CD4-positive, CD25-positive, alpha-beta regulatory T cell (primary cell): Measurements from ENCODE around the gene F8. TPM values are rescaled to one million over a fixed set of nuclear protein-coding genes. Genes with fewer than 3 reads are reported as not detected.

ENCODE experiments used
- ATAC-seq, 2 donors: fragments of 150-1000 bp; cut with Tn5 transposase; one replicate each; pipeline ENCODE4 v1.10.0; 2021; ENCODE audit warnings: low read depth in 2 of 2, moderate number of reproducible peaks in 2 of 2, moderate library complexity in 1 of 2
- DNase-seq, 3 donors: peaks; one replicate each; pipeline versions ENCODE4 v3.0.0 to v3.0.0-alpha.2; 2012 to 2022; ENCODE audit warnings: mixed read lengths in 1 of 3
- H3K27ac ChIP-seq: one replicate; pipeline ENCODE4 v1.7.0; 2013; ENCODE audit warnings: mild to moderate bottlenecking, low read length; ENCODE audit not compliant: insufficient read depth, poor library complexity, severe bottlenecking
- H3K27me3 ChIP-seq: one replicate; pipeline ENCODE4 v1.7.0; 2013; ENCODE audit warnings: low read length; ENCODE audit not compliant: control insufficient read depth, insufficient read depth
- H3K36me3 ChIP-seq: one replicate; pipeline ENCODE4 v1.7.0; 2013; ENCODE audit warnings: mild to moderate bottlenecking, low read length, moderate library complexity; ENCODE audit not compliant: control insufficient read depth, insufficient read depth
- H3K4me1 ChIP-seq: 2 replicates; pipeline ENCODE4 v1.7.0; 2013; ENCODE audit warnings: mild to moderate bottlenecking, low read length; ENCODE audit not compliant: insufficient read depth, control insufficient read depth, poor library complexity, severe bottlenecking
- H3K4me3 ChIP-seq: one replicate; pipeline ENCODE4 v1.7.0; 2013; ENCODE audit warnings: low read depth, mild to moderate bottlenecking, low read length, moderate library complexity
- H3K9me3 ChIP-seq, 2 experiments: 1 replicate in 1 of 2; 2 replicates in 1 of 2; pipeline ENCODE4 v1.7.0; 2013; ENCODE audit warnings: low read length in 2 of 2, mild to moderate bottlenecking in 1 of 2, moderate library complexity in 1 of 2; ENCODE audit not compliant: control insufficient read depth in 2 of 2
- H3K27ac Mint-ChIP-seq, 3 donors: one replicate each; pipeline ENCODE4 v1.8.0; 2020 to 2022; ENCODE audit warnings: mild to moderate bottlenecking in 3 of 3, mixed read lengths in 3 of 3, moderate library complexity in 2 of 3
- H3K27me3 Mint-ChIP-seq: one replicate; pipeline ENCODE4 v1.8.0; 2022; ENCODE audit warnings: mild to moderate bottlenecking, mixed read lengths
- H3K36me3 Mint-ChIP-seq: one replicate; pipeline ENCODE4 v1.8.0; 2020; ENCODE audit warnings: mixed read lengths
- H3K4me1 Mint-ChIP-seq, 4 donors: one replicate each; pipeline ENCODE4 v1.8.0; 2020 to 2022; ENCODE audit warnings: mixed read lengths in 4 of 4, mild to moderate bottlenecking in 1 of 4
- H3K4me3 Mint-ChIP-seq, 4 donors: one replicate each; pipeline ENCODE4 v1.8.0; 2020 to 2022; ENCODE audit warnings: mild to moderate bottlenecking in 4 of 4, mixed read lengths in 4 of 4, moderate library complexity in 3 of 4
- H3K9me3 Mint-ChIP-seq, 7 donors: one replicate each; pipeline ENCODE4 v1.8.0; 2020 to 2022; ENCODE audit warnings: mixed read lengths in 7 of 7, mild to moderate bottlenecking in 3 of 7, moderate library complexity in 2 of 7
- polyA plus RNA-seq, 4 donors: library from polyadenylated mRNA; unstranded; fragments of 300-500 nt; fragmentation: Illumina TruSeq; gene quantifications; one replicate each; pipeline ENCODE4 v1.2.3, GENCODE V29; 2021
- total RNA-seq: library from RNA; stranded (reverse); gene quantifications from one replicate; pipeline ENCODE4 v1.2.3, GENCODE V29; 2022

The F8 gene
- total RNA-seq (0.89 TPM), polyA plus RNA-seq (1 to 10 TPM; 4.1 to 7.3 (median 4.5) TPM)

DNA sequence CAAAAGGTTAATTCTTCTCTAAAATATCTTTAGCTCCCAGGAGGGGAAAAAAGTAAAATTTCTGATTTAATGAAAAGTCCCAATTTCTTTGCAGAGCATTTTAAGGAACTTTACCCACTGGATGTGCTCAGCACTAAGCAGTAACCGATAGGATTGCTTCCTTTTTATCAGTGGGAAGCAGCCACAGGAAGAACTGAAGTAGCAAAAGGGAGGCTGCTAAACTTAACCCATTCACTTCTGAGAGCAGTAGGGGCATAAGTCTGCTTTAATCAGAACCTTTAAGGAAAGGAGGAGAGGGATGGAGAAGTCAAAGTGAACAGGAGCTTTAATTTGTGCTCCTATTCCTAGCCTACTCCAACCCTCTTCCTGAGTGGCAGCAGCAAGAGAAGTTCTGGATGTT, at the start of gene F8:
TSS of gene F8 (minus strand) at position 139 of the 400 bp plus-strand sequence. CDS start 171 bp downstream, outside the sequence.
- no peak within 1 kb of the TSS for H3K27ac Mint-ChIP-seq
- H3K36me3 Mint-ChIP-seq: no peaks in the 10 kb centered on the region
- H3K36me3 ChIP-seq: no peaks in the 10 kb centered on the region
- H3K4me1 Mint-ChIP-seq: peaks cover 0 to 5% (median 4%) of the 10 kb centered on the region in 4 donors
- H3K4me3 Mint-ChIP-seq: no peak within 1 kb of the TSS
- no peak within 1 kb of the TSS for H3K27ac ChIP-seq
- H3K9me3 ChIP-seq: no peaks in the 10 kb centered on the region
- no peak within 1 kb of the TSS for H3K4me3 ChIP-seq
- DNase-seq (no peak), ATAC-seq (no peak)
- H3K9me3 Mint-ChIP-seq: no peaks in the 10 kb centered on the region
- H3K27me3 Mint-ChIP-seq: peaks cover 22% of the 10 kb centered on the region
- H3K4me1 ChIP-seq: peaks cover 3% of the 10 kb centered on the region
- H3K27me3 ChIP-seq: peaks cover 6% of the 10 kb centered on the region

DNA sequence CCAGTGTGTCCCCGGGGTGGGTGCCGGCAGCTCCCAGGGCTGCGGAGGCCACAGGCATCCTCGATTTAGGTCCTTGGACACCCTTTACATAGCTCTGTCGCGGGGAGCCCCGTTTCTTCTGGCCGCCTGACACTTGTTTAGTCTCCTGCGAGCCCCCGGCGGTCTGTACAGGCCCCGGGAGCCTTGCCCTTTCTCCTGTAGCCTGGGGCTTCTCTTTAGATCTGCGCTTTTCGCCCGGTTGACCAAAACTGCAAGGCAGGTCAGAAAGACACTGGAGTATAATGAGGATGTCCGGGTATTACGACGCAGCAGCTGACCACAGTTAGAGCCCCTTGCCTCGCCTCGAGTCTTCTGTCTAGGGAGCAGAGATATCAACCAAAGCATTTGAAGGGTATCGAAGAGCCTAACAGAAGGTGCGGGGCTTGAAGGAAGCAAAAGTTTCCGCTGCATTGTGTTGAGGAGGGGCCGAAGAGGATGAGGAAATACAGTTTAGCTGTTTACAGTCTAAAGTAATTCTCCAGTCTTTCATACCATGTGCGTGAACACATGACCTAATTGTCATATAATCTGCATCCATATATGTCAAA, 49.3 kb upstream of the F8 start:
- Histone ChIP-seq H3K27ac (peak overlapping the region; percentile 82), H3K4me1 (peaks cover 31% of the 10 kb centered on the region), H3K9me3 (no peaks in the 10 kb centered on the region), H3K27me3 (no peaks in the 10 kb centered on the region), H3K4me3 (peak overlapping the region; percentile 81), H3K36me3 (peaks cover 11% of the 10 kb centered on the region)
- Mint-ChIP-seq H3K27me3 (no peaks in the 10 kb centered on the region), H3K9me3 (peaks cover 0 to 2% (median 0%) of the 10 kb centered on the region in 7 donors), H3K4me1 (peaks cover 9 to 60% (median 43%) of the 10 kb centered on the region in 4 donors), H3K36me3 (peaks cover 12% of the 10 kb centered on the region), H3K4me3 (peak overlapping the region; percentile 89 to 97 (median 94)), H3K27ac (peak overlapping the region; percentile 54 to 94 (median 93))
- DNase-seq (peak in 1 of 3 donors; percentile 48), ATAC-seq (no peak)

DNA sequence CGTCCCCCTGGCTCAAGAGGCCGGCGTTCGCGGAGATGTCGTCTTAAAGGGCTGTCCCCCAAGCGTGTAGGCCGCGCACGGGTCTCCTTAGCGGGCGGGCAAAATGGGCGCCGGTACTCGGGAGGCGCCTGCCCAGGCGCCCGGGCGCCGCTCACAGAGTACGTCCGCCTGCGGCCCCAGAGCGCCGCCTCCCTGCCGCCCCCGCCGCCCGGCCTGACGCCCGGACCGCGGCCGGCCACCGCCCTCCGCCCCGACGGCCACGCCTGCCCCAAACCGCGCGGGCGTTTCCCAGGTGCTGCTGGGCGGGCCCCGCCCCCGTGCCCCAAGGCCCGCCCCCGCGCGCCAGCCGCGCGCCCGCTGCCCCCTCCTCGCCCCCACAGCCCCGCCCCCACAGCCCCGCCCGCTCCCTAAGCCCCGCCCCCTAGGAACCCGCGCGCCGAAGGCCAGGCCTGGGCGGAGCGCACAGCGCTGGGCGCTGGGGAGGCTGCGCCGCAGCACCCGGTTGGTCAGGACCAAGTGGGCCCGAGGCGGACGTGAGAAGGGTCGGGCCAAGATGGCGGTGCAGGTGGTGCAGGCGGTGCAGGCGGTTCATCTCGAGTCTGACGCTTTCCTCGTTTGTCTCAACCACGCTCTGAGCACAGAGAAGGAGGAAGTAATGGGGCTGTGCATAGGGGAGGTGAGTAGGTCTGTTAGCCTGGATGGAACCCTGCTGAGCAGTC, 48.6 kb upstream of the F8 start, which contains the start of the genes BRCC3, CMC4 and MTCP1:
TSS of gene BRCC3 (plus strand) at position 534 of the 719 bp plus-strand sequence. CDS start at position 554, 20 bp downstream.
TSS of gene CMC4 (minus strand) at position 162 of the 719 bp plus-strand sequence. CDS start 7,113 bp downstream, outside the sequence.
TSS of gene MTCP1 (minus strand) at position 162 of the 719 bp plus-strand sequence. CDS start 5,126 bp downstream, outside the sequence.
- H3K36me3 Mint-ChIP-seq: peaks cover 12% of the 10 kb centered on the region
- H3K9me3 ChIP-seq: no peaks in the 10 kb centered on the region
- DNase-seq (peak; percentile 73 to 84 (median 76)), ATAC-seq (peak; percentile 81 to 82)
- peak within 1 kb of the TSS; percentile 92 for H3K4me3 ChIP-seq
- H3K36me3 ChIP-seq: peaks cover 7% of the 10 kb centered on the region
- H3K27me3 ChIP-seq: no peaks in the 10 kb centered on the region
- H3K4me1 ChIP-seq: peaks cover 31% of the 10 kb centered on the region
- peak within 1 kb of the TSS; percentile 82 for H3K27ac ChIP-seq
- peak within 1 kb of the TSS; percentile 89 to 97 (median 94) for H3K4me3 Mint-ChIP-seq
- H3K27ac Mint-ChIP-seq: peak within 1 kb of the TSS; percentile 89 to 94 (median 93)
- peaks cover 0 to 2% (median 0%) of the 10 kb centered on the region in 7 donors for H3K9me3 Mint-ChIP-seq
- peaks cover 9 to 60% (median 43%) of the 10 kb centered on the region in 4 donors for H3K4me1 Mint-ChIP-seq
- no peaks in the 10 kb centered on the region for H3K27me3 Mint-ChIP-seq

DNA sequence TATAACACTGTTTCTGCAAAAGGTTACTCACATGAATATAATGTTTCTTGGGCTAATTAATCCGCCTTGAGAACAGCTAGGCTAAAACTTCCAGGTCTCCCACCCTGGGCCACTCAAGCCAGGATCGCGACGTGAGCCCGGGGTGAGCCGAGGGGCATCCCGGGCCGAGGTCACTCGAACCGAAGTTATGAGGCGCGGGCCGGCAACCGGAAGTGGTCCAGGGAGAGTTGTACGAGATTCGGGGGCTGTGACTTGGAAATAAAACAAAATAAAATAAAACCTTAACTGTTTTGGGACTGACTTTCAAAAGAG, 48.1 kb upstream of the F8 start:
- Mint-ChIP-seq H3K4me1 (peaks cover 9 to 58% (median 43%) of the 10 kb centered on the region in 4 donors), H3K27me3 (no peaks in the 10 kb centered on the region), H3K36me3 (peaks cover 9% of the 10 kb centered on the region), H3K27ac (peak overlapping the region; percentile 61 to 89 (median 83)), H3K9me3 (peaks cover 0 to 2% (median 0%) of the 10 kb centered on the region in 7 donors), H3K4me3 (peak overlapping the region; percentile 70 to 95 (median 82))
- no peaks in the 10 kb centered on the region for H3K9me3 ChIP-seq
- H3K27ac ChIP-seq: peak overlapping the region; percentile 82
- H3K4me1 ChIP-seq: peaks cover 31% of the 10 kb centered on the region
- H3K4me3 ChIP-seq: peak overlapping the region; percentile 92
- ATAC-seq (no peak), DNase-seq (no peak)
- H3K27me3 ChIP-seq: no peaks in the 10 kb centered on the region
- peaks cover 7% of the 10 kb centered on the region for H3K36me3 ChIP-seq

GRCh38 chrX:155070038-155070437, 47.5 kb upstream of the F8 start:
- no peak for ATAC-seq
- H3K36me3 ChIP-seq: peaks cover 7% of the 10 kb centered on the region
- Mint-ChIP-seq H3K4me1 (peaks cover 9 to 52% (median 40%) of the 10 kb centered on the region in 4 donors), H3K9me3 (peaks cover 0 to 2% (median 0%) of the 10 kb centered on the region in 7 donors), H3K4me3 (peak overlapping the region; percentile 70 to 95 (median 82)), H3K27me3 (no peaks in the 10 kb centered on the region), H3K36me3 (peaks cover 4% of the 10 kb centered on the region), H3K27ac (peak overlapping the region; percentile 4 to 89 (median 61))
- H3K27ac ChIP-seq: peak overlapping the region; percentile 82
- H3K9me3 ChIP-seq: no peaks in the 10 kb centered on the region
- peaks cover 31% of the 10 kb centered on the region for H3K4me1 ChIP-seq
- no peak for DNase-seq
- H3K27me3 ChIP-seq: no peaks in the 10 kb centered on the region
- peak overlapping the region; percentile 92 for H3K4me3 ChIP-seq

DNA sequence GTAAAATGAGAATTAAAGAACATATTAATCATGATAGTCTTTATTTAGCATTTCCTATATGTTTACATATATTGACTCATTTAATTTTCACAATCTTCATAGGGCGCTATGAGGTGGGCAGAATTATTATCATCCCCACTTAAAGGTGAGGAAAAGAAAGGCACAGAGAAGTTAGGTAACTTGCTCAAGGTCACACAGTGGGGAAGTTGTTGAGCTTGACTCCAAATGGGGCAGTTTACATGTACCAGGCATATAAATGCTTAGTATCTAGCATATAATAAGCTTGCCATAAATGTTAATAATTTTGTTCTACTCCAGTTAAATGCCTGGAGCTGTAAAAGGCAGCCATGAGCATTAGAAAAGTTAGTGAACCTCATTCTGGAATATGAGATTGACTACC, 46.9 kb upstream of the F8 start:
- H3K27me3 Mint-ChIP-seq: no peaks in the 10 kb centered on the region
- peaks cover 9 to 51% (median 39%) of the 10 kb centered on the region in 4 donors for H3K4me1 Mint-ChIP-seq
- H3K9me3 ChIP-seq: no peaks in the 10 kb centered on the region
- H3K4me1 ChIP-seq: peaks cover 30% of the 10 kb centered on the region
- peaks cover 6% of the 10 kb centered on the region for H3K36me3 ChIP-seq
- no peaks in the 10 kb centered on the region for H3K27me3 ChIP-seq
- H3K4me3 Mint-ChIP-seq: peak overlapping the region in 3 of 4 donors; percentile 79 to 95 (median 85)
- peaks cover 4% of the 10 kb centered on the region for H3K36me3 Mint-ChIP-seq
- H3K27ac ChIP-seq: peak overlapping the region; percentile 14
- DNase-seq (no peak), ATAC-seq (no peak)
- H3K4me3 ChIP-seq: peak overlapping the region; percentile 92
- peak overlapping the region; percentile 2 to 61 (median 60) for H3K27ac Mint-ChIP-seq
- H3K9me3 Mint-ChIP-seq: peaks cover 0 to 2% (median 0%) of the 10 kb centered on the region in 7 donors

GRCh38 chrX:155068165-155068564, 45.6 kb upstream of the F8 start:
- peak overlapping the region in 1 of 4 donors; percentile 66 for H3K4me3 Mint-ChIP-seq

More at GRCh38 chrX:155068165-155068564, 45.6 kb upstream of the F8 start:
- Histone ChIP-seq H3K9me3 (no peaks in the 10 kb centered on the region), H3K4me3 (no peak overlapping the region), H3K36me3 (no peaks in the 10 kb centered on the region), H3K27ac (no peak overlapping the region), H3K4me1 (peaks cover 23% of the 10 kb centered on the region), H3K27me3 (no peaks in the 10 kb centered on the region)
- Mint-ChIP-seq H3K4me1 (peaks cover 0 to 38% (median 28%) of the 10 kb centered on the region in 4 donors), H3K36me3 (no peaks in the 10 kb centered on the region), H3K27ac (peak overlapping the region in 1 of 3 donors; percentile 59), H3K9me3 (no peaks in the 10 kb centered on the region), H3K27me3 (no peaks in the 10 kb centered on the region)
- DNase-seq (no peak), ATAC-seq (no peak)
